Limb (tissue), 2 donors: Measurements from ENCODE around the gene AKIRIN2.
"Not testable (repeated sequence)": the region's sequence is repeated elsewhere in the genome, so short reads cannot be mapped to it uniquely, and the experiment has no call there.

ENCODE experiments used
- DNase-seq, 2 donors: peaks; one replicate each; pipeline ENCODE4 v3.0.0-alpha.2; 2016; ENCODE audit errors: extremely low spot score in 2 of 2

Gene AKIRIN2

DNA sequence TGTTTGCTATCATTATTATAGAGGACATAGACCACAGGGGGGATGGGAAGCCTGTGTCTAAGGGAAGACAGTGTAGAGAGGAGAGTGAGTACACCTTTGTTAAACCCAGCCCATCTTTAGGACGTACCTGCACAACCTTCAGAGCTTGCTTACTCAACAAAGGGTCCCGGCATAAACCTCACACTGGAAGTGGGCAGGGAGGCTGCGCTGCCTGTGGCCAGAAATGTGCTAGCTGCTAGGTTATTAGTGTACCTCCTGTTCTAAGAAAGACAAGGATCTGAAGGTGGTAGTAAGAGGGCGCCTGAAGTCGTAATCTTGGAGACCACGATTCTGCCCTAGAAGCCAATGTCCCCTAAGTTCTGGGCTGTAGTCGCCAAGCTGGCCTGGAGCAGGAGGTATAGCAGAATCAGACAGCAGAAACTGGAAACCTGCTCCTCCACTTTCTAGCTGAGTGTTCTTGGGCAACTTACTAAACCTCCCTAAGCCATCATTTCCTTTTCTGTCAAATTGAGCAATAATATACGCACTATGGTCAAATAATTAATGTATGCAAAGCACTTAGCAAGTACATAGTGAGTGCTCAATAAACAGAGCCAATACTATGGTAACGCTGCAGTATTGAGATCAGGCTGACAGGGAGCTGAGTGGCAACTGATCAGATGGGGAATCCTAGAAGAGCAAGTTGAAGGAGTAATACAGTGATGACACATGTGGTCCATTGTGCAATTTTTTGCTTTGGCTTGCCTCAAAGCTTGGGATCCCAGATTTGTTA, 16.8 kb upstream of the AKIRIN2 start:
- DNase-seq, result no peak

DNA sequence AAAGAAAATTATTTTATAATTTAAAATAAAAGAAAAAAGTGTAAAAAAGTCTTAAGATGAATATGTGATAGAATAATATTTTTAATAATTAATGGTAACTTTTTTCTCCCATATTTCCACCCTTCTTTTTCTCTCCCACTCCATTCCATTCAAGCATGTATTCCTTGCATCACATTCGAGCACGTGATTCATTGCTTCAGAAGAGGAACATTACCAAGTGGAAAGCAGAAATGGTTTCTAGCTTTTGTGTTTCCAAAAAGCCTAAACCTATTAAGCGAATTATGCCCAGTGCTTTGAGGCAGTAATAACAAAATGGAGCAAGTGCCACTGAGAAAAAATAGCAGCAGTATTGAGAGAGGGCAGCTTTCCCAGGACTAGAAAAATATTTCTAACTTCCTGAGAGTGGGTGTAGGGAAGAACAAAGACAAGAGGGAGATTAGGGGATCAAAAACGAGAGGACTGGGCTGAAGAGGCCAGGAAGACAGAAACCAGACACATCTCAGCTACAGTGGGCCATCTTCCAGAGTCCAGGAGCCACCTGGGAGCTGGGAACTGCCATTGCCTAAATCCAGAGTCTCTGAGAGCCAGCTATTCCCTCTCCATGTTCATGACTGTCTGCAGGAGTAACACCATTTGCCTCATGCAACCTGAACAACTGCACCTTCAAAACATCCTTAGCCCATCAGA, 15.0 kb upstream of the AKIRIN2 start:
- DNase-seq, result no peak

DNA sequence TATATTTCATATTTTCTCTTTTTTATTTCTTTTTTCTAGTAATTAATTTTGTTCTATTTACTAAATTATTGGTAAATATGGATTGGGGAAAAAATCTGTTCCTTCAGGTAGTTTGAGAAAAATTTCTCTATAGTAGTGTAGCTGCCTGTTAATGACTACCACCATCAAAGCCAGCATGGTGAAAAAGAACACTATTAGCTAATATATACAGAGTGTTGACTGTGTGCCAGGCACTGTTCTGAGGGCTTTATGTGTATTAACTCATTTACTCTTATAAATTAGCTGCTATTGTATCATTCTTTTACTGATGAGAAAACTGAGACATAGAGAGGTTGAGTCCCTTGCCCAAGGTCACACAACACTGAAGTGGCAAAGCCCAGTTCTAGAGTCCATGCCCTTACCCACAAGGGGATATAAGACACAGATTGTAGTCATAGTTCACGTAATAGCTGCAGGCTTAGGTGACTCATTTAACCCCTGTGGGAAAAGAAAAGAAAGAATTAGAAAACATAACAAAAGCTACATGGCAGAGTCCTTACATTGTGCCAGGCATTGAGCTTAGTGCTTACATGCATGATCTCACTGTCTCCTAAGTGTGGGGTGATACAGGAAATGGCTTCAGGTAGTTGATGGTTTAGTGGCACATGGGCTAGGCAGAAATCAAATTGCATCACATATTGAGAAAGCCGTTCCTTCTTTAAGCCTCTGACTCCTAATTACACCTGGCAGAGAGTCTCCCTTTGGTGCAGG, 12.2 kb upstream of the AKIRIN2 start:
- DNase-seq, result no peak

DNA sequence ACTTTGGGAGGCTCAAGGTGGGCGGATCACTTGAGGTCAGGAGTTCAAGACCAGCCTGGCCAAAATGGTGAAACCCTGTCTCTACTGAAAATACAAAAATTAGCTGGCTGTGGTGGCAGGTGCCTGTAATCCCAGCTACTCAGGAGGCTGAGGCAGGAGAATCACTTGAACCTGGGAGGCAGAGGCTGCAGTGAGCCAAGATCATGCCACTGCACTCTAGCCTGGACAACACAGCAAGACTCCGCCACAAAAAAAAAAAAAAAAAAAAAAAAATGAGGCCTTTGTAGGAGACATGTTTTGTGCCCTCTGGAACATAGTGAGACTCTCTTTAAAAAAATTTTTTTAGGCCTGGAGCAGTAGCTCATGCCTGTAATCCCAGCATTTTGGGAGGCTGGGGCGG, 10.7 kb upstream of the AKIRIN2 start:
- not testable (repeated sequence) for DNase-seq

DNA sequence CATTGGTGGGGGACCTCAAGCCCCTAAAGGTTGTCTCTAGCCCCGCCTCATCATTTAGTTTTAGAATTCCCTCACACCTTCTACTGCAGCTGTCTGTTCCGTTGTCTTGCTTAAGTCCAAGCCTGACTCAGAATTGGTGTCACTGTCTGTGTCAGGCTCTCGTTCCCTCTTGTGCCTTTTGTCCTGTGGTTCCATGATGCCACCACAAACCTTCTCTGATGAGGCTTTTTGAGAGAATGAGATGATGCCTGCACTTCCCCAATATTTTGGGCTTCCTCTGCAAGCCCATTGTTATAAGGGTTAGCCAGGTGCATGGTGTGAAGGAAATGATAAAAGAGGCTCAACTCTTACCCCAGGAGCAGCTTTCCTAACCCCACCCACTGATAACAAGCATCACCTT, 8.1 kb upstream of the AKIRIN2 start:
- no peak for DNase-seq

DNA sequence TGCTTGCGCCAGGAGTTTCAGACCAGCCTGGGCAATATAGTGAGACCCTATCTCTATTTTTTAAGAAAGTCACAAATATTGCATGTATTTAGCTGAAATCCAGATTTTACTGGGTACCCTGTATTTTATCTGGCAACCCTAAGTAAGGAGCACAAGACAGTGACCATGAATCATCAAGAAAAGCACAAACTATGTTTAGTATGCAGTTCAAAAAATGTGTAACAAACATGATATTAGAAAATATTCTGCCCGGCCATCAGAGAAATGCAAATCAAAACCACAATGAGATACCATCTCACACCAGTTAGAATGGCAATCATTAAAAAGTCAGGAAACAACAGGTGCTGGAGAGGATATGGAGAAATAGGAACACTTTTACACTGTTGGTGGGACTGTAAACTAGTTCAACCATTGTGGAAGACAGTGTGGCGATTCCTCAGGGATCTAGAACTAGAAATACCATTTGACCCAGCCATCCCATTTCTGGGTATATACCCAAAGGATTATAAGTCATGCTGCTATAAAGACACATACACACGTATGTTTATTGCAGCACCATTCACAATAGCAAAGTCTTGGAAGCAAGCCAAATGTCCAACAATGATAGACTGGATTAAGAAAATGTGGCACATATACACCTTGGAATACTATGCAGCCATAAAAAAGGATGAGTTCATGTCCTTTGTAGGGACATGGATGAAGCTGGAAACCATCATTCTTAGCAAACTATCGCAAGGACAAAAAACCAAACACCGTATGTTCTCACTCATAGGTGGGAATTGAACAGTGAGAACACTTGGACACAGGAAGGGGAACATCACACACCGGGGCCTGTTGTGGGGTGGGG, 6.8 kb upstream of the AKIRIN2 start:
- not testable (repeated sequence) for DNase-seq

DNA sequence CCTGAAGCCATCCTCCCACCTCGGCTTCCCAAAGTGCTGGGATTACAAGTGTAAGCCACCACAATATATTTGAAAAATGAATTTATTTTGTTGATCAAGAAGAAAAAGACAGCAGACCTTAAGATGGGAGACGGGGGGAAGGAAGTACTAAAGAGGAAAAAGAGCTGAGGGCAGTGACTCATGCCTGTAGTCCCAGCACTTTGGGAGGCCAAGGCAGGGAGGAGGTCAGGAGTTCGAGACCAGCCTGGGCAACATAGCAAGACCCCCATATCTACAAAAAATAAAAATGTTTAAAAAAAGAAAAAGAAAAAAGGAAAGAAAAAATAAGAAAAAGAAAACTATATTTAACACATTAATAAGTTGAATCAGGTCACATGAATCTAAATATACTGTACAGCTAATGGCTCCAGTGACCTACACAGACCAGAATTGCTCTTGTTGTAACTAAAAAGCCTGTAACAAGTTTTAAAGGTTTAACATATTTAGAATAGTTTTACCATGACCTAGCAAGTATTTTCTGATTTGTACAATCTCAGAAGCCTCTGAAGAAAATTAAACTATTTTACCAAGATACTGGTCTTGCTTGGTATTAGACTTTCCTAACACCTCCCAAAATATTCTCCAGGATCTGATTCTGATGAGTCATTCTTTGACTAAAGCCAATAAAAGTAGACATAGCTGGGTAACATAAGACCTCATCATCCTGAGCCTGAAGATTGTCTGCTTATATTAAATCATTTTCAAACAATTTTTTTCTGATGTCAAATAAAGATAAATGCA, 4.3 kb upstream of the AKIRIN2 start:
- DNase-seq, result no peak

DNA sequence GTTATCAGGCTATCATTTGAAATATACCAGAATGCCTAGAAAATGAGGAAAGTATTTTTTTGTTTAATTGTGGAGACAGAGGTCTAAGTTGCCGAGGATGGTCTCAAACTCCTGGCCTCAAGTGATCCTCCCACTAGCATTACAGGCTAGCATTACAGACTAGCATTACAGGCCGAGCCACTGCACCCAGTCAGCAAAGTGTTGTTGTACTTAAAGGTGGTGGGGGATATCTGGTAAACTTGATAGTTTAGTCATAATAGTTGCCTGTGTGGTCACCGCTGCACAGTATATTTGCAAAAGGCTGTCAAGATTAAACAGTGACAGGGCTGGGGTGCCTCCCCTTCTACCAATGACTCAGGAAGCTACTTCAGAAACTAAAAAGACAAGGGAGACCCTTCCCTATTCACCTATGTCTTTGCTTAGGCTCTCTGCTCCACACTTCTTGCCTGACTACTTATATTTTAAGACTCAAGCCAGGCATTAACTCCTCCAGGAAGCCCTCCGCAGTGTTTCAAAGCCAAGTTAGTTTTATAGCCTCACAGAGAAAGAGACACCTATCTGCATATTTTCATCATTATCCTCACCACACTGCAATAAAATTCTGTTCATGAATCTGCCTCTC, 3.1 kb upstream of the AKIRIN2 start:
- DNase-seq, result no peak

DNA sequence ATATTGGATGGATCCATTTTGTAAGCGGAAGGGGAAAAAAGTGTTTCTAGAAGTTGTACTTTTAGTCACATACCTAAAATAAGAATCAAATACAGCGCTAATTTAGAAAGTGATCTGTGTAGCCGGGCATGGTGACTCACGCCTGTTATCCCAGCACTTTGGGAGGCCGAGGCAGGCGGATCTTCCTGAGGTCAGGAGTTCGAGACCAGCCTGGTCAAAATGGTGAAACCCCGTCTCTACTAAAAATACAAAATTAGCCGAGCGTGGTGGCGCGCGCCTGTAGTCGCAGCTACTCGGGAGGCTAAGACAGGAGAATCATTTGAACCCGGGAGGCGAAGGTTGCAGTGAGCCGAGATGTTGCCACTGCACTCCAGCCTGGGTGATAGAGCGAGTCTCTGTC, 1.0 kb upstream of the AKIRIN2 start:
- DNase-seq, result not testable (repeated sequence)

DNA sequence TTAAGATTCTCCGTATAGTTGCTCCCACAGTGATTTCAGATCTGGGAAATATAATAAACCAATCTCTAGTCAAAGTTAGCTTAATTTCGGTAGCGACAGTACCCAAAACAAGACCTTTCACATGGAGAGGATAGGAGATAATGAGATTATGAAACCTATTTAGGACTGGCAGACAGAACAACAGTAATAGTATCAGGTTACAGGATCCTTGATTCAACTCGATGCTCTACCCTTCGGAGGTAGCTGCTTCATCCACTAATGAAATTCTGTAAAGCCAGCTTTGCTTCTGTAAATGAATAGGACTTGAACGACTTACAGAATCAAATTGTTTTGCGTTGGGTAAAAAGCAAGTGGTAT, 534 bp upstream of the AKIRIN2 start:
- no peak for DNase-seq

DNA sequence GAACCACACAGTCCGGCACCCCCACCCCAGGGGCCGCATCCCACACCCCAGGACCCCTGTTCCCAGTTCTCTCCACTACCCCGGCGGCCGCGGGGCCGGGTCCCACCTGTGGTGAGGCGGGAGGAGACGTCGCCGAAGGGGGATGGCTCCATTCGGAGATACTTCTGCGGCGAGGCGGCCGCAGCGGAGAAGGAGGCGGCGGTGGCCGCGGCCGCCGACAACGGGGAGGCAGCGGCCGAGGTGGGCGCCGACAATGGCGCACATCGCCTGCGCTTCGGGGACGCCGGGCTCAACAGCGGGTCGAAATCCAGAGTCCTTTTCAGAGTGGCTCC, 723 bp downstream of the AKIRIN2 start:
- peak in 1 of 2 donors; percentile 69 for DNase-seq

DNA sequence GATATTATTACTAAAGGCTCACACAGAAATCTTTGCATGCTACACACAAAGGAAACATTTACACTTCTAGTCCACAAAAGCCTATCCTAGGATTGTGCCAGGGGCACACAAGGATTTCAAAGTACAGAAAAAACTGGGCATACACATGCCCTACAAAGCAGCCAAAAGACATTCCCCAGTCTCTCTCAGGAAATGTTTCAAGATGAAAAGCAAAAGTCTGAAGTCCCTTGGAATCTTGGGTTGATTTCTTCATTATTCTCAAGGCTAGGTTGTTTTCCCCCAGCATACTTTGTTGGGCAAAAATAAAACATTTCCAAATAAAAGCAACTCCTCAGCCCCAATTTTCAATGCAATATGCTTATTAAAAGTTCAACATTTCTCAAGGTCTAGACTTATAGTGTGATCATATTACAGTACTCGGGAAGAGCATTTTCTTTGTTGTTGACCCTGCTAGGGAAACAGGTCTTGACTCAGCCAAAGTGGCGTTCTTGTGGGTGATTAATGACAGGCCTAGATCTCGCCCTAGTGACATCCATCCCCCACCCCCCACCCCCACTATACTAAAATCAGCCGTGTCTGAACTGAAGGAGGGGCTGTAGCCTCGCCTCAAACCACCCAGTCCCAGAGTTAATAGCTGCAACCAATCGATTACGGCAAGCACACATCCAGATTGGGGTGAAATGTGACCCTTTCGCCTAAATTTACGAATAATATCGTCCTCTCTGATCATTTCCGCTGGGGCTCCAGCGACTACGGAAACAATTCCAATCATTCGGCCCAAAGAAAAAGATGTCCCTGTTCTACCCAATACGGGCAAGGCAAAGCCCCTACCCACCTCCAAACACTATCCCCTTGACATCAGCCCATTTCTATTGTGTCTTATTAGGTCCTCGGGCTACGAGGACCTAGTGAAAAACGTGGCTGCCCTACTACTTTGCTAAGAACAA, 1.4 kb downstream of the AKIRIN2 start:
- DNase-seq, result peak in 1 of 2 donors; percentile 65

DNA sequence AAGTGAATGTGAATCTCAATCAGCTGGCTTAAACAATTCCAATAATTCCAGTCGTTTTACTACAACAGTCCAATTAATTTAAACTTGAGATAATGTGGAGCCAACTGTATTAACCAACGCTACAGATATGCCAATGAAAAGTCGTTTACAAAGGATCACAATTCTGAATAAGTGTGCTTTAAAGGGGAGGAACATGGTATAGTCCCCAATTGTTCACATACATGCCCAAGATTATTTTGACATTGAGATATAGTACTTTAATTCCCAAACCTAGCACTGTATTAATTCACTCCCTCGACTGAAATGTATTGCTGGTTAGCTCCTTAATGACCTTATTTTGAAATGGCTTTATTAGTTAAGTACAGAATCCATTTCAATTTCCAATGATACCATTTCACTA, 2.5 kb downstream of the AKIRIN2 start:
- DNase-seq, result no peak

DNA sequence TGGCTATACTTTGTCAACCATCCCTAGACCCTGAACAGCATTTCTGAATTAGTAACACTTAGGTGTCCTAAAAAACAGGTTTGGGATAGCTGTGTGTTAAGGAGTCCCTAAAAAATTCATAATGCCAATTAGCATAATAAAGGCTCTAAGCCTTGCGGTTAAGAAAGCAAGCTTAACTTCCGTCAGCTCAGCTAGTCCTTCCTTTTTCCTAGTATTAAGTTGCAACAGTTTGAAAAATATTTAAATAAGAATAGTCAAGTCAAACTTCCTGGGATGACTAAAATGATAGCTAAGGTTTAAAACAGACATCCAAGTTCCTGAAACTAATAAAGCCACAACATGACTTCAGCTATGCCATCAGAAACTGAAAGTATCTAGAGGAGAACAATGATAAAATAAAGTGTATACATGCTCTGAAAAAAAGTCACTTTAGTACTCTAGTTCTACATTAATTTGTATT, 3.5 kb downstream of the AKIRIN2 start:
- no peak for DNase-seq

DNA sequence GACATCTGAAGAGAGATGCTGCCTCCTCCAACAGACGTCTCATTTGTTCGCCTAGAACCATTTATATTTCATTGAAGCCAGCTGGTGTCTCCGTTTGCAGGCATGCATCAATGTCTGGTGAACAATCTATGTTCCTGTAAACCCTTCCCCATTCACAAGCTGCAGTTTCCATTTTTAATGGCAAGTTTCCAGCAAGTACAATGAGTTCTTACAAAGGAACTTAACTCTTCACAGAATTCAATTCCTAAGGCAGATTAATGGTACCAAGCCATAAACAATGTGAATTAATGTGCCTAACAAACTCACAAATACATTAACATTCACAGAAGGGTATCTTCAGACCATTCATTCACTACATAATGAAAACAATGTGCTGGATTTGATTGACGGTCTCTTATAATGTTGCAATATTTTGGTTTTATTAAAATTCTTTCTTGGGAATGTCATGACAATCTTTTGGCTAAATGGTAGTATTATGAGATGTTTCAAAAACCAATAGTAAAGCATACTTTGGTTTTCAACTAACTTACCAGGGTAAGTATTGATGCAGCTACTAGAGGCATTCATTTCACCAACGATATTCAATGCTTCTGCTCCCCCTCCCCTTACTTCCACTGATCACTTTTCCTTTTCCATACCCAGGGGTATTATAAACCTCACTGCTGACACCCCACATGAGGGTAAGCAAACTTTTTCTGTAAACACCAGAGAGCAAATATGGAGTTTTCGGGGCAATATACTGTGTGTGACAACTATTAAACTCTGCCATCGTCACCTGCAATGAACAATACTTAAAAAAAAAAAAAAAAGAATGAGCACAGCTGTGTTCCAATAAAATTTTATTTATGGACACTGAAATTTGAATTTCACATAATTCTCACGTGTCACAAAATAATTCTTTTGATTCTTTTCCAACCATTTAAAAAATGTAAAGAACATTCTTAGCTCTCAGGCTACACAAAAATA, 4.2 kb downstream of the AKIRIN2 start:
- peak in 1 of 2 donors; percentile 83 for DNase-seq

DNA sequence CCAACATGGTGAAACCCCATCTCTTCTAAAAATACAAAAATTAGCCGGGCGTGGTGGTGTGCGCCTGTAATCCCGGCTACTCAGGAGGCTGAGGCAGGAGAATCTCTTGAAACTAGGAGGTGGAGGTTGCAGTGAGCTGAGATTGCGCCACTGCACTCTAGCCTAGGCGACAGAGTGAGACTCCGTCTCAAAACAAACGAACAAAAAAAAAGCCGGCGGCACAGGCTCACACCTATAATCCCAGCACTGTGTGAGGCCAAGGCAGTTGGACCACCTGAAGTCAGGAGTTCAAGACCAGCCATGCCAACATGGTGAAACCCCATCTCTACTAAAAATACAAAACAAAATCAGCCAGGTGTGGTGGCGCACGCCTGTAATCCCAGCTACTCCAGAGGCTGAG, 5.2 kb downstream of the AKIRIN2 start:
- DNase-seq, result not testable (repeated sequence)

DNA sequence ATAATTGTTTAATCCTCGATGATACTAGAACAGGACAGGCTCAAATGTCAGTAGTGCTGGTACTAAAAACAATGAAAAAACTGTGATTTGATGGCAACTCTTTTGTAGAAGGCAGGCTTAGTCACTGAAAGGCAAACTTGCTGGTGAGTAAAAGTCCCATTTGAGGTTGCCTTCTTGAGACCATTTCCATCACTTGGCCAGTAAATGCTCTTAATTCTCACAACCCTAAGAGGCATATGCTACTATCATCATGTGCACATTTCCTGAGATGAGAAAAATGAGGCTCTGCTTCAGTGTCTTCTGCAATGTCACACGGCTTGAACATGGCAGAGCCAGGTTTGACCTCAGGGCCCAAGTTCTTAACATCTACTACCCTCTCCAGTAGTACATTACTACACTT, 9.9 kb downstream of the AKIRIN2 start:
- no peak for DNase-seq

DNA sequence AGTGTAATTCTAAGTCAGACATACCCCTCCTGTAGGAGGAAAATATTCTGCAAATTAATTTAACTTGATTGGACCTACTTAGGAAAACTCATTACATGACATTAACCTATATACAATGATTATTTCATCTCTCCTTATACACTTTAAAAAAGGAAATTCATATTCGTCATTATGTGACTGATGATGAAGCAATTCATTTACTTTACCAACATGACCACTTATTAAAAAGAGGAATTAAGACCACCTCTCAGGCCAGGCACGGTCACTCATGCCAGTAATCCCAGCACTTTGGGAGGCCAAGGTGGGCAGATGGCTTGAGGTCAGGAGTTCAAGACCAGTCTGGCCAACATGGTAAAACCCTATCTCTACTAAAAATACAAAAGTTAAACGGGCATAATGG, 11.6 kb downstream of the AKIRIN2 start:
- DNase-seq, result no peak
